Activated T-helper 1 cell treated with anti-CD3 and anti-CD28 coated beads, Interleukin-2, amount 50 U/mL, for 16 hours (primary cell): ENCODE data around the gene FNDC3A.
"Not testable (repeated sequence)": the region's sequence is repeated elsewhere in the genome, so short reads cannot be mapped to it uniquely, and the experiment has no call there.

ENCODE experiments used
- DNase-seq, 2 donors: peaks; one replicate each; pipeline ENCODE4 v3.0.0-alpha.2; 2020; ENCODE audit warnings: low read depth in 1 of 2, low spot score in 1 of 2

FNDC3A gene

DNA sequence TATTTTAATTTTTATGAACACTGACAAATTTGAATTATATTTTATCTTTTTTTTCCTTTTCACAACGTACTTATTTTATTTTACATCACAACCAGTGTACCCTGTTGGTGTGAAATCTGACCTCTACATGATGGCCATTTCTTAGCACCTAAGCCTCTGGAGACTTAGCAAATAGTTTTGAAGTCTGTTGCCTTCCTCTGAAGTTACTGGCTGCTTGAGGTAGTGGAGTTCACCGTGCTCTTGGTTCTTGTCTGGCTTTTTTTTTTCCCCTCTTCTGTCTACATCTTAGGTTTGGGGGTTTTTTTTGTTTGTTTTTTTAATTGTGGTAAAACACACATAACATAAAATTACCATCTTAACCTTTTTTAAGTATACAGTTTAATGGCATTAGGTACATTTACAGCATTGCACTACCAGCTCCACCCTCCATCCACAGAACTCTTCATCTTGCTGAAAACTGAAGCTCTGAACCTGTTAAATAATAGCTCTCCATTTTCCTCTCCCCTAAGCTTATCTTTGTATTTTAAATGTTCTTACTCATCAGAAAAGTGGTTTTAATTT lies 150.3 kb downstream of the FNDC3A start:
- DNase-seq, result no peak

GRCh38 chr13:49132479-49133002 lies 156.8 kb downstream of the FNDC3A start:
- DNase-seq, result no peak

DNA sequence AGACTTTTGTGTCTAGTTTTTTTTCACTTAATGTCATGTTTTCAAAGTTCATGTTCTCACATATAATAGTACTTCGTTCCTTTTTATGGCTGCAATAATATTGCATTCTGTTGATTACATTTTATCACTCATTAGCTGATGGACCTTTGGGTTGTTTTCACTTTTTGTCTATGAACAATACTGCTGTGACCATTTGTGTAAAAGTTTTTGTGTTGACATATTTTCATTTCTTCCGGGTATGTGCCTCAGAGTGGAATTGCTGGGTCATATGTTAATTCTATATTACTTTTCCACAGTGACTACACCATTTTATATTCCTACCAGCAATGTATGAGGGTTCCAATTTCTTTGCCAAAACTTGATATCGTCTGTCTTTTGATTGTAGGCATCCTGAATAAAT lies 158.6 kb downstream of the FNDC3A start:
- no peak for DNase-seq

DNA sequence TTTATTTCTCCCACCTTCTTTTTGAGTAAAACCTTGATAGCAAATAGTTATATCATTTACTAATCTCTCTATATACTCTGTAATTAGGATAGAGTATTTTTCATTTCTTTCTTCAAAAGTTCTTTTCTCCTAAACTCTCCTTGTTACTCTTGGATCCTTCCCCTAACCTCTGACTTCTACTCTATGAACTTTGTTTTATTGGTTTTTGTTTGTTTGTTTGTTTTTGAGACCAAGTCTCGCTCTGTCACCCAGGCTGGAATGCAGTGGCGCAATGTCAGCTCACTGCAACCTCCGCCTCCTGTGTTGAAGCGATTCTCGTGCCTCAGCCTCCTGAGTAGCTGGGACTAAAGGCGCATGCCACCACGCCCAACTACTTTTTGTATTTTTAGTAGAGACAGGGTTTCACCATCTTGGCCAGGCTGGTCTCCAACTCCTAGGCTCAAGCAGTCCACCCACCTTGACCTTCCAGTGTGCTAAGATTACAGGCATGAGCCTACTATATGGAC lies 161.5 kb downstream of the FNDC3A start:
- not testable (repeated sequence) for DNase-seq

DNA sequence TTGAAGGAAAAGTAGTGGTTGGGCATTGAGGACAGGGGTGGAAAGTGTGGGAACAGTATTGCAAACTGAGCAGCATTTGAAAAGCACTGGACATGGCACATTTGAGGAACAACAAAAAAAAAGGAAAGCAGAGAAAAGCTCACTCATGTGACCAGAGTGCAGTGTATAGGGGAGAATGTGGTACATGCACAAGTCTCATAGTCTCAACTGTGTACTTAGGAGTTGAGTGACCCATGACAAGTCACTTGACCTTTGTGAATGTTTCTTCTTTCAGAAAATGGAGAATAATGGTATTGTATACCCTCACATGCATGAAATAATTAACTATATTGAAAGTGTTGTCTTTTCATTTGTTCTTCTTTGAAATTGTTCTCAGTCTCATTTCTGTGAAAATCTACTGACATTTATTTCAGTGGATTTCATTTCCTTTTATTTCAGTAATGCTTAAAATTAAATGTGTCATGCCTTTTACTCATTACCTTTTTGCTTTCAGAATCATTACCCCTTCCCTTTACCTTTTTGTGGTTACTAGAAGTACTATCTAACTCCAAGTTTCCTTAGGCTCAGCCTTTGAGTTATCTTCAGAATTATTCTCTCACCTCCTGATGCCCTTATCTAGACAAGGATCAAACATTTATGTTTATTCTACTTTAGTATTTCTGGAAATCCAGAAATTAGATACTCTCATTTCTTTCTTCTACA lies 165.3 kb downstream of the FNDC3A start:
- no peak for DNase-seq

DNA sequence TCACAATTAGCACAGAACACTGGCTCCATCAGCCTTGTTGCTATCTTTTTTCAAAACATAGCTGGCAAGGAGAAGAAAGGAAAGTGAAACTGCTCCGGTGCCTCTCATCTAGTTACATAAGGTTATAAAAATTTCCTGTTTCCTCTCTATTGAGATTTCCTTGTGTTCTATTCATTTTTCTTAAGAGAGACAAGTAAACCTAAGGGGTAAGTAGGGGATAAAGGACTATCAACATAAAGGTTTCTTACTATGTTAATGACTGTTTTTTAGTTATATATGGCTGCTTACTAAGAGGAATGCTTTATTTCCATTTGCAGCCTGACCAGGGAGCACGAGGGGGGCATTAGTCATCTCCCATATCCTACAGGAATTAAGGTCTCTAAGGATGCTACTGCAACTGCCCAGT lies 171.2 kb downstream of the FNDC3A start:
- no peak for DNase-seq

- no peak for DNase-seq
These were observed 172.7 kb downstream of the FNDC3A start for GRCh38 chr13:49148405-49148804.

- DNase-seq, result not testable (repeated sequence)
These were observed 182.4 kb downstream of the FNDC3A start for GRCh38 chr13:49157955-49158584.

- DNase-seq, result not testable (repeated sequence)
These were observed 187.4 kb downstream of the FNDC3A start for GRCh38 chr13:49163162-49163561.

DNA sequence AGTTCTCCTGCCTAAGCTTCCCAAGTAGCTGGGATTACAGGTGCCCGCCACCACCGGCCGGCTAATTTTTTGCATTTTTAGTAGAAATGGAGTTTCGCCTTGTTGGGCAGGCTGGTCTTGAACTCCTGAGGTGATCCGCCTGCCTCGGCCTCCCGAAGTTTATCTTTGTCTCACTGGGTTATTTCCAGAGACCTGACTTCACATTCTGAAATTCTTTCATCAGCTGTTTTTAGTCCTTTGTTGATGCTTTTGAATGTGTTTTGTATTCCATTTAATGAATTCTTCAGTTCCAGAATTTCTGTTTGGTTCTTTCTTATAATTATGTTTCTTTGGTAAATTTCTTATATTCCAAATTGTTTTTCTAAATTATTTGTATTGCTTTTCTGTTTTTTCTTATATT lies 189.0 kb downstream of the FNDC3A start:
- DNase-seq, result no peak

GRCh38 chr13:49165798-49166752 lies 190.4 kb downstream of the FNDC3A start:
- DNase-seq, result no peak

GRCh38 chr13:49171359-49171758 lies 195.6 kb downstream of the FNDC3A start:
- DNase-seq, result no peak

DNA sequence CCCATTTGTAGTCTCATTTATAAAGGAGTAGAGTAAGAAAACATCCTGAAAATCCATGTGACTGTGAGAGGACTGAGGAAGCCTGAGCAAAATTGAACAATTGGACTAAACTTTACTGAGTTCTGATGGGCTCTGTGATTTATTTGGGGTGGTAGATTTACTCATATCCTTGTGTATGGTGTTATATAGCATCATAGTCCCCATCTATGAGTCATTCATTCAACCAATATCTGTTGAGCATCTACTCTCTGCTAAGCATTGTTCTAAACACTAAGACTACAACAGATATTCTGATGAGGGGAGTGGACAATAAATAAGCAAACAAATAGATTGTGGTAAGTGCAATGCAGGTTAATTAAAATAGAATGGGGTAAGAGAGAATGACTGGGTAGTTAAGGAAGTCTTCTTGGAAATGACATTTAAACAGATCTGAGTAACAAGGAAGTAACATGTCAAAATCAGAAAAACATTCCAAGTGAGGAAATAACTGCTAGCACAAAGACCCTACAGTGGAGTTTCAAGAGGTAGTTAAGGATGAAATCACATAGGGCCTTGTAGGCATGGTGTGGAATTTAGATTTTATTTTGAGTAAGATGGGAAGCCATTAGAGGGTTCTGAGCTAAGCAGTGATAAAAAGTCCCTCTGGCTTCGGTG lies 208.1 kb downstream of the FNDC3A start:
- DNase-seq, result no peak

DNA sequence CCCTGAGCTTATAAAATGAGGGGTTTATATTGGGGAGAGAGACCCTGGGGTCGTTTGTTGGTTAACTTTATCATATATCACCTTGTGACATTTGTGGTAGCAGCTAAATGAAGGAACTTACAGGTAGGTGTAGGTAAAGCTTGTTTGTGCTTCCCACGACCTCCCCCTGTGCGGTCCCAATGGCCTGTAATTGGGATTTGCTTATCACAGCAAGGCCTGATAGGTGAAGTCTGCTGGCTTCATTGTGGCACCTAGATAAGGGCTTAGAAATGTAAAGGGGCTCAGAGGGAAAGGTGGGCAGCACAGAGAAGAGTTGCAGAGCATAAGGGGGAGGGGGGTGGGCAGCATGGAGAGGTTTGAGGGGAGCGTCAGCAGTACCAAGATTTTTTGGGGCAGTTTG lies 208.9 kb downstream of the FNDC3A start:
- DNase-seq, result no peak

DNA sequence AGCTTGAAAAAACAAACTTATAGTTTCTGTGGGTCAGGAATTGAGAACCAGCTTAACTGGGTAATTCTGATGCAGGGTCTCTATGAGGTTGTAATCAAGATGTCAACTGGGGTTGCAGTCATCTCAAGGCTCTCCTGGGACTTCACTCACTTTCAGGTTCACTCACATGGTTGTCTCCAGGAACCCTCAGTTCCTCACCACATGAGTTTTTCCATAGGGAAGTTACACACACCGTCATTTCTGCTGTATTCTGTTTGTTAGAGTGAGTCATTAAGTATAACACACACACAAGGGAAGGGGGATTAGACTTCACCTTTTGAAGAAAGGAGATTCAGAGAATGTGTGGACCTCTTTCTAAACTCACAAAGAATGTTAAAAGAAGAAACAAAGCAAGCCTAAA lies 209.6 kb downstream of the FNDC3A start:
- no peak for DNase-seq

DNA sequence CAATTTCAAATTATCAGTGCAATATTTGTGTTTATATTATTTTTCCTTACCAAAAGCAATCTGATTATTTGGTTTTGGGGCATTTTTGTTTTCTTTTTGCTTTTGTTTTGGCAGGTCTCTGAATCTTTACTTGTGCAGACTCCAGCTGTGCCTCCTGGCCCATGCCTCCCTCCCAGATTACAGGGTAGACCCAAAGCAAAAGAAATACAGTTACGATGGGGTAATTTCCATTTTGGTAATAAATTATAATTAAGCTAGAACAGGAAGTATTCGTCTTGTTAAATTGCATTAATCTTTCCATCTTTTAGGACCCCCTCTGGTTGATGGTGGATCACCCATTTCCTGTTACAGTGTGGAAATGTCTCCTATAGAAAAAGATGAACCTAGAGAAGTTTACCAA lies 215.2 kb downstream of the FNDC3A start:
- DNase-seq, result no peak

- no peak for DNase-seq
These were observed 230.9 kb downstream of the FNDC3A start for GRCh38 chr13:49206641-49207040.

DNA sequence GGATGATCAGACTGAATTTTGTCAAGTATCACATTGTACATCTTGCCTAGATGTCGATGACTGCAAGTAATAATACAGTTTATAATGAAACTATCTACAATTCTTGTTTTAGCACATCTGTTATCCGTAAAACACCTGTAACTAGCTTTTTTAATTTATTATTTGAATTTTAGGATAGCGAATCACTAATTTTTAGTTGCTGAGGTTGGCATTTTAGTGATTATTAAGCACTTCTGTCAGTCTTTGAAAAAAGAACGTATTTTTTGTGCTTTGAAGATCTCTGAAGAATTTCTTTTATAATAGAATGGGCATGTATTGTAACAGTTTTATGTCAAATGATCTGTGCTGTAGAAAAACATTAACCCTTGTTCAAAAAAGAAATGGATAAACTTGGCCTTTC lies 232.9 kb downstream of the FNDC3A start:
- DNase-seq, result no peak

DNA sequence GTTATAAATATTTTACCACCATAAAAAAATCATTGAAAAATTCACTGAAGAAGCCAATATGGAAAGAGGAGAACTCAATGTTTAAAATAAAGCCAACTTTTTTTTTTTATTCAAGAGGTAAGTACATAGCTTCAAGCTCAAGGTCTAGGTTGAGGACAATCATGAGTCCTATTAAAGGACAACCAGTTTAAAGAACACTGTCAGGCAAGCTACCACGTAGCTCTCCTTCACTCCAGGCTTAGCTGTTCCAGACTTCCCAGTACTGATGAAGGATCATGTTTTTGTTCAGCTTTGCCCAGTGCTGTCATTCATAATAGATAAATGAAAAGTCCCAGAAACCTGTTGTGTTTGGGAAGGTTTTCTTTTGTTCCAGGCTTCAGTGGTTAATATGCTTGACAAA lies 234.4 kb downstream of the FNDC3A start:
- no peak for DNase-seq

- no peak for DNase-seq
These were observed 235.0 kb downstream of the FNDC3A start for GRCh38 chr13:49210669-49211068.

GRCh38 chr13:49213539-49213938 lies 237.8 kb downstream of the FNDC3A start:
- no peak for DNase-seq
